Stimulated activated CD4-positive, alpha-beta T cell treated with anti-CD3 and anti-CD28 coated beads, Interleukin-15, amount 100 ng/mL, for 48 hours (primary cell): ENCODE data around the gene PIEZO2.
"Not testable (repeated sequence)": the region's sequence is repeated elsewhere in the genome, so short reads cannot be mapped to it uniquely, and the experiment has no call there.

Experiments used
- DNase-seq, 2 donors: peaks; one replicate each; pipeline ENCODE4 v3.0.0-alpha.2; 2020; ENCODE audit warnings: low read depth in 2 of 2

PIEZO2 gene

GRCh38 chr18:10685484-10685883 lies 463.9 kb downstream of the PIEZO2 start:
- no peak for DNase-seq

- no peak for DNase-seq
Observed at GRCh38 chr18:10682368-10682714, 467.0 kb downstream of the PIEZO2 start.

GRCh38 chr18:10681581-10682367 lies 467.6 kb downstream of the PIEZO2 start:
- no peak for DNase-seq

GRCh38 chr18:10680271-10680596 lies 469.1 kb downstream of the PIEZO2 start:
- DNase-seq = no peak

GRCh38 chr18:10679557-10680270 lies 469.7 kb downstream of the PIEZO2 start:
- DNase-seq = no peak

- no peak for DNase-seq
Observed at GRCh38 chr18:10671441-10671840, 477.9 kb downstream of the PIEZO2 start.

- DNase-seq = no peak
Observed at GRCh38 chr18:10670856-10671255, 478.5 kb downstream of the PIEZO2 start.

- no peak for DNase-seq
Observed at GRCh38 chr18:10669441-10670100, 479.8 kb downstream of the PIEZO2 start.

- no peak for DNase-seq
Observed at GRCh38 chr18:10663750-10664149, 485.6 kb downstream of the PIEZO2 start.

- no peak for DNase-seq
Observed at GRCh38 chr18:10661317-10661716, 488.1 kb downstream of the PIEZO2 start.

- DNase-seq = no peak
Observed at GRCh38 chr18:10660179-10660884, 489.0 kb downstream of the PIEZO2 start.

GRCh38 chr18:10659594-10659993 lies 489.8 kb downstream of the PIEZO2 start:
- no peak for DNase-seq

- no peak for DNase-seq
Observed at GRCh38 chr18:10659000-10659399, 490.4 kb downstream of the PIEZO2 start.

- DNase-seq = not testable (repeated sequence)
Observed at GRCh38 chr18:10644003-10644402, 505.4 kb downstream of the PIEZO2 start.

GRCh38 chr18:10642915-10643524 lies 506.3 kb downstream of the PIEZO2 start:
- DNase-seq = not testable (repeated sequence)

GRCh38 chr18:10638539-10638885 lies 510.9 kb downstream of the PIEZO2 start:
- DNase-seq = not testable (repeated sequence)

GRCh38 chr18:10637858-10638538 lies 511.4 kb downstream of the PIEZO2 start:
- not testable (repeated sequence) for DNase-seq

GRCh38 chr18:10629076-10629475 lies 520.3 kb downstream of the PIEZO2 start:
- not testable (repeated sequence) for DNase-seq

GRCh38 chr18:10626606-10627213 lies 522.7 kb downstream of the PIEZO2 start:
- not testable (repeated sequence) for DNase-seq

GRCh38 chr18:10623606-10624005 lies 525.8 kb downstream of the PIEZO2 start:
- not testable (repeated sequence) for DNase-seq

GRCh38 chr18:10622982-10623381 lies 526.4 kb downstream of the PIEZO2 start:
- not testable (repeated sequence) for DNase-seq
